ENCODE data around the gene SHLD2. TPM values are rescaled to one million over a fixed set of nuclear protein-coding genes. Genes with fewer than 3 reads are reported as not detected.
A peak's percentile ranks its signal among the peaks of the same experiment; 100 is the strongest.

The SHLD2 gene, protein sequence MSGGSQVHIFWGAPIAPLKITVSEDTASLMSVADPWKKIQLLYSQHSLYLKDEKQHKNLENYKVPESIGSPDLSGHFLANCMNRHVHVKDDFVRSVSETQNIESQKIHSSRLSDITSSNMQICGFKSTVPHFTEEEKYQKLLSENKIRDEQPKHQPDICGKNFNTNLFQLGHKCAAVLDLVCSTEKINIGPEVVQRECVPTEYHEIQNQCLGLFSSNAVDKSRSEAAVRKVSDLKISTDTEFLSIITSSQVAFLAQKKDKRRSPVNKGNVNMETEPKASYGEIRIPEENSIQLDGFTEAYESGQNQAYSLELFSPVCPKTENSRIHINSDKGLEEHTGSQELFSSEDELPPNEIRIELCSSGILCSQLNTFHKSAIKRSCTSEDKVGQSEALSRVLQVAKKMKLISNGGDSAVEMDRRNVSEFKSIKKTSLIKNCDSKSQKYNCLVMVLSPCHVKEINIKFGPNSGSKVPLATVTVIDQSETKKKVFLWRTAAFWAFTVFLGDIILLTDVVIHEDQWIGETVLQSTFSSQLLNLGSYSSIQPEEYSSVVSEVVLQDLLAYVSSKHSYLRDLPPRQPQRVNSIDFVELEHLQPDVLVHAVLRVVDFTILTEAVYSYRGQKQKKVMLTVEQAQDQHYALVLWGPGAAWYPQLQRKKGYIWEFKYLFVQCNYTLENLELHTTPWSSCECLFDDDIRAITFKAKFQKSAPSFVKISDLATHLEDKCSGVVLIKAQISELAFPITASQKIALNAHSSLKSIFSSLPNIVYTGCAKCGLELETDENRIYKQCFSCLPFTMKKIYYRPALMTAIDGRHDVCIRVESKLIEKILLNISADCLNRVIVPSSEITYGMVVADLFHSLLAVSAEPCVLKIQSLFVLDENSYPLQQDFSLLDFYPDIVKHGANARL
- total RNA-seq (10 to 100 TPM in 6 of 9 donors, 1 to 10 TPM in 3; 7.1 to 17.7 (median 10.3) TPM), polyA plus RNA-seq (10 to 100 TPM in 1 of 2 donors, 1 to 10 TPM in 1; 4.3 to 16.6 TPM)
- long read RNA-seq, donor 1, transcript SHLD2-202 (10 exons, 3,614 nt), result major isoform, 6 of 13 reads
- long read RNA-seq, donor 1, partial matches to known transcripts, result 1 of 13 reads
- long read RNA-seq, donor 1, other reads (novel, unspliced or antisense), result 6 of 13 reads
- long read RNA-seq, donor 2, partial matches to known transcripts, result 4 of 15 reads
- long read RNA-seq, donor 2, other reads (novel, unspliced or antisense), result 7 of 15 reads
- long read RNA-seq, donor 3, transcript SHLD2-202 (10 exons, 3,614 nt), result major isoform, 5 of 19 reads
- long read RNA-seq, donor 3, partial matches to known transcripts, result 1 of 19 reads
- long read RNA-seq, donor 3, other reads (novel, unspliced or antisense), result 9 of 19 reads

DNA sequence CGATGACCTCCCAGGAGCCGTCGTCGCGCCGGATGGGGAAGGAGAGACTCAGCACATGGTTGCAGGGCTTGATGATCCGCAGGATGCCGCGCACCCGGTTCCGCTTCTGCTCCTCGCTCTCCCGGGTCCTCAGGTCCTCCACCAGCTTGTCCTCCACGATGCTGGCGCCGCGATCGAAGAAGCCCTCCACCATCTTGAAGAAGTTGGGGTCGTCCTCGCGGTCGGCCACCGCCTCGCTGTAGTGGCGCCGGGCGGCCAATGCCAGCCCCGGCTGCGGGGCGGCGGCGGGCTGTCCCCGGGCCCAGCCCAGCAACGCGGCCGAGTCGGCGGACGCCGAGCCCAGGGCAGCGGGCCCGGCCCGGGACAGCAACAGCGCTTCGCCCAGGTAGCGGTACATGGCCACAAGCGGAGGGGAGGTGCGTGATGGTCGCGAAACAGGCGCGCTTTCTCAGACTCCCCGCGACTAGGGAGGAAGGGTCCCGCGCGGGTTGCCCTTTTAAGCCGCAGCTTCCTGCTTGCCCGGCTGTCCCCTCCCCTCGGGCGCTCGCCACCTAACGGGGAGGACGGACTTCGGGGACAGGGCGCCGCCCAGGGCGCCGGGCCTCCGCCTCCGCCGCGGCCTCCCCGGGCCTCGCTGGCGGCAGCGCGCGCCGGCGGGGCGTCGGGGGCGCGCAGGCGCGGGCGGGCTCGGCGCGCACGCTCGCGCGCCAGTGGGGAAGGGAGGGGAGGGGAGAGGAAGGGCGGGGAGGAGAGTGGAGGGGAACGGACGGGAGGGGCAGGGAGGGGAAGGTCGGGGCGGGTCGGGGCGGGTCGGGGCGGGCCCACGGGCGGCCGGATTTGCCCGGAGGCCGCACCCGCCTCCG, at the start of gene SHLD2, which contains the start of gene GLUD1:
TSS of gene SHLD2 (plus strand) at position 834 of the 863 bp plus-strand sequence. CDS start 56,149 bp downstream, outside the sequence.
TSS of gene GLUD1 (minus strand) at position 471 of the 863 bp plus-strand sequence. CDS start at position 397, 74 bp downstream.
- 0 to 1% (median 0%) methylated on average over 3 to 109 of the region's 111 CpGs for WGBS, 4 donors
- H3K4me3 ChIP-seq, result peak within 1 kb of the TSS; percentile 64 to 92 (median 81)
- TF ChIP-seq POLR2A (IDR thresholded peaks at IDR 0.05) (peak in 1 of 2 donors; percentile 68), CTCF (IDR thresholded peaks at IDR 0.05) (peak in 2 of 12 donors; percentile 5 to 14)
- H3K9me3 ChIP-seq, result peaks cover 0 to 1% (median 0%) of the 10 kb centered on the region in 12 donors
- no peaks in the 10 kb centered on the region for H3K27me3 ChIP-seq
- peak within 1 kb of the TSS; percentile 94 to 99 (median 98) for H3K27ac ChIP-seq
- peaks cover 0 to 51% (median 29%) of the 10 kb centered on the region in 12 donors for H3K4me1 ChIP-seq
- peaks cover 0 to 23% (median 9%) of the 10 kb centered on the region in 9 donors for H3K36me3 ChIP-seq
- peak; percentile 75 to 86 (median 84) for ATAC-seq
- intact Hi-C loops (cut with DNase I), result loop anchor here in 3 of 10 donors (5.0 to 10.0 kb wide), 2 partner anchors 120 to 122 kb away; no protein-coding TSS in a partner anchor
- DNase-seq, result peak; percentile 93 to 97 (median 95)

GRCh38 chr10:87045434-87045938, 49.5 kb upstream of the SHLD2 start:
- peaks cover 0 to 49% (median 44%) of the 10 kb centered on the region in 9 donors for H3K36me3 ChIP-seq

More at GRCh38 chr10:87045434-87045938, 49.5 kb upstream of the SHLD2 start:
- ATAC-seq (no peak), DNase-seq (no peak)
- 81 to 98% (median 96%) methylated on average over 6 of the region's 6 CpGs for WGBS, 4 donors
- H3K4me1 ChIP-seq, result no peaks in the 10 kb centered on the region
- H3K9me3 ChIP-seq, result no peaks in the 10 kb centered on the region
- intact Hi-C loops (cut with DNase I), result no loop called here
- H3K4me3 ChIP-seq, result no peak overlapping the region
- no peaks in the 10 kb centered on the region for H3K27me3 ChIP-seq
- no peak for TF ChIP-seq CTCF (IDR thresholded peaks at IDR 0.05)
- TF ChIP-seq POLR2A (IDR thresholded peaks at IDR 0.05), result no peak
- no peak overlapping the region for H3K27ac ChIP-seq

All from heart left ventricle (tissue), 16 donors.